Activated T-cell treated with anti-CD3 and anti-CD28 coated beads, Interleukin-2, amount 50 U/mL, for 48 hours (primary cell): ENCODE data around the gene ZNF10.

Source experiments
- DNase-seq, 2 experiments: peaks; one replicate each; pipeline ENCODE4 v3.0.0-alpha.2; 2020

Gene ZNF10

GRCh38 chr12:133202493-133203343, 72.3 kb downstream of the ZNF10 start:
- DNase-seq: no peak

- no peak for DNase-seq
Observed at GRCh38 chr12:133203344-133204263, 73.2 kb downstream of the ZNF10 start.

- DNase-seq: no peak
Observed at GRCh38 chr12:133204264-133204603, 73.8 kb downstream of the ZNF10 start.

GRCh38 chr12:133206390-133206789, 76.0 kb downstream of the ZNF10 start:
- DNase-seq: no peak
